Measurements from ENCODE around the gene MPO. TPM values are rescaled to one million over a fixed set of nuclear protein-coding genes. Genes with fewer than 3 reads are reported as not detected.

The MPO gene
- polyA plus RNA-seq, 2 of the 4 experiments (the other 2 are of a cell fraction) = not detected

DNA sequence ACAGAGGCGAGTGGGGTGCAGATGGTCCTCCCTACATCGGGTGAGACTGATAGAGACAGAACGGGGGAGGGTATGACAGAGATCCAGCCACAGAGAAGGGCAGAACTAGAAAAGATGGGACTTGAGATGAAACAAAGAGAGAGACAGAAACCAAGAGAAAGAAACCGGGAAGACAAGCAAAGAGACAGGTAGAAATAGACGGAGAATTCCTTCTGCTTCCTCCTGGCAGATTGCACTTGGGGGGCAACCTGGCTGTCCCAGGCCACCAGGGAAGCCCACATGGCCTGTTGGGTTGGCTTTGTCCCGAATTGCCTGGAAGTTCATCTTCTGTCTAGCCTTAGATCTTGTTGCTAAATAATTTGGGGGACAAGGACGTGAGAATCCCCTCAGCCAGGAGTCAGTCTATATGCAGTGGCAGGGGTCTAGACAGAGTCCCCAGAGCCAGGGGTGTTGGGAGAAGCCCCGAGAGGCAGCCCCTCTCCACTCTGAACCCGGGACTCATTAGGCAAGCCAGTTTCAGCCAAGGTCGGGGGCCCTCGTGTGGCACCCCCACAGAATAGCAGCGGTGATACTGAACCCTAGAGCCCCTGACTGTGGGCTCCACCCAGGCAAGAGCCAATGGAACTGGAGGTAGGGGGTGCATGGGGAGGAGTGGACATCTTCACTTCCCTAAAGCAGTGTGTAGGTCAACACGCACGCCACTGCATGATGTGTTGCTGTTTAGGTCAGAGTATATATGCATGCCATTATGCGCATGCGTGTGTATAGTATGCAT, 48.5 kb upstream of the MPO start:
- DNase-seq (ENCODE audit: low read depth in 1 of 2, low spot score in 1 of 2) = no peak
- peaks cover 9% of the 10 kb centered on the region for H3K4me1 ChIP-seq
- no peak for TF ChIP-seq EHMT2 (IDR thresholded peaks at IDR 0.05; ENCODE audit: low read depth)
- TF ChIP-seq SMC3 (IDR thresholded peaks at IDR 0.05) = peak; percentile 28; the same call in 1 of the 3 replicates
- TF ChIP-seq ESRRA (IDR thresholded peaks at IDR 0.05; ENCODE audit: borderline replicate concordance, low read length) = no peak
- TF ChIP-seq, protein P1, sequence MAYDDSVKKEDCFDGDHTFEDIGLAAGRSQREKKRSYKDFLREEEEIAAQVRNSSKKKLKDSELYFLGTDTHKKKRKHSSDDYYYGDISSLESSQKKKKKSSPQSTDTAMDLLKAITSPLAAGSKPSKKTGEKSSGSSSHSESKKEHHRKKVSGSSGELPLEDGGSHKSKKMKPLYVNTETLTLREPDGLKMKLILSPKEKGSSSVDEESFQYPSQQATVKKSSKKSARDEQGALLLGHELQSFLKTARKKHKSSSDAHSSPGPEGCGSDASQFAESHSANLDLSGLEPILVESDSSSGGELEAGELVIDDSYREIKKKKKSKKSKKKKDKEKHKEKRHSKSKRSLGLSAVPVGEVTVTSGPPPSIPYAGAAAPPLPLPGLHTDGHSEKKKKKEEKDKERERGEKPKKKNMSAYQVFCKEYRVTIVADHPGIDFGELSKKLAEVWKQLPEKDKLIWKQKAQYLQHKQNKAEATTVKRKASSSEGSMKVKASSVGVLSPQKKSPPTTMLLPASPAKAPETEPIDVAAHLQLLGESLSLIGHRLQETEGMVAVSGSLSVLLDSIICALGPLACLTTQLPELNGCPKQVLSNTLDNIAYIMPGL (CRISPR knock-in tag; IDR thresholded peaks at IDR 0.05; ENCODE audit: borderline replicate concordance) = no peak
- TF ChIP-seq KDM1A (IDR thresholded peaks at IDR 0.05; ENCODE audit: low read depth) = no peak
- TF ChIP-seq, protein P2, sequence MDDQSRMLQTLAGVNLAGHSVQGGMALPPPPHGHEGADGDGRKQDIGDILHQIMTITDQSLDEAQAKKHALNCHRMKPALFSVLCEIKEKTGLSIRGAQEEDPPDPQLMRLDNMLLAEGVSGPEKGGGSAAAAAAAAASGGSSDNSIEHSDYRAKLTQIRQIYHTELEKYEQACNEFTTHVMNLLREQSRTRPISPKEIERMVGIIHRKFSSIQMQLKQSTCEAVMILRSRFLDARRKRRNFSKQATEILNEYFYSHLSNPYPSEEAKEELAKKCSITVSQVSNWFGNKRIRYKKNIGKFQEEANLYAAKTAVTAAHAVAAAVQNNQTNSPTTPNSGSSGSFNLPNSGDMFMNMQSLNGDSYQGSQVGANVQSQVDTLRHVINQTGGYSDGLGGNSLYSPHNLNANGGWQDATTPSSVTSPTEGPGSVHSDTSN (IDR thresholded peaks at IDR 0.05) = no peak
- no peak for TF ChIP-seq TFCP2L1 (CRISPR knock-in tag; IDR thresholded peaks at IDR 0.05)
- TF ChIP-seq FOXS1 (CRISPR knock-in tag; IDR thresholded peaks at IDR 0.05) = no peak
- TF ChIP-seq RAD21 (conservative IDR thresholded peaks at IDR 0.05 in 1 of 2, IDR thresholded peaks at IDR 0.05 in 1 of 2) = peak in 1 of 2 experiments; percentile 14; a peak in 1 of 5 replicates
- TF ChIP-seq ATOH8 (CRISPR knock-in tag; IDR thresholded peaks at IDR 0.05; ENCODE audit: low read depth) = no peak
- TF ChIP-seq, protein P3, sequence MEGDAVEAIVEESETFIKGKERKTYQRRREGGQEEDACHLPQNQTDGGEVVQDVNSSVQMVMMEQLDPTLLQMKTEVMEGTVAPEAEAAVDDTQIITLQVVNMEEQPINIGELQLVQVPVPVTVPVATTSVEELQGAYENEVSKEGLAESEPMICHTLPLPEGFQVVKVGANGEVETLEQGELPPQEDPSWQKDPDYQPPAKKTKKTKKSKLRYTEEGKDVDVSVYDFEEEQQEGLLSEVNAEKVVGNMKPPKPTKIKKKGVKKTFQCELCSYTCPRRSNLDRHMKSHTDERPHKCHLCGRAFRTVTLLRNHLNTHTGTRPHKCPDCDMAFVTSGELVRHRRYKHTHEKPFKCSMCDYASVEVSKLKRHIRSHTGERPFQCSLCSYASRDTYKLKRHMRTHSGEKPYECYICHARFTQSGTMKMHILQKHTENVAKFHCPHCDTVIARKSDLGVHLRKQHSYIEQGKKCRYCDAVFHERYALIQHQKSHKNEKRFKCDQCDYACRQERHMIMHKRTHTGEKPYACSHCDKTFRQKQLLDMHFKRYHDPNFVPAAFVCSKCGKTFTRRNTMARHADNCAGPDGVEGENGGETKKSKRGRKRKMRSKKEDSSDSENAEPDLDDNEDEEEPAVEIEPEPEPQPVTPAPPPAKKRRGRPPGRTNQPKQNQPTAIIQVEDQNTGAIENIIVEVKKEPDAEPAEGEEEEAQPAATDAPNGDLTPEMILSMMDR (IDR thresholded peaks at IDR 0.05) = peak; percentile 36
- TF ChIP-seq CHD4 (IDR thresholded peaks at IDR 0.05; ENCODE audit: borderline replicate concordance) = no peak
- TF ChIP-seq HES2 (IDR thresholded peaks at IDR 0.05) = no peak
- no peak for TF ChIP-seq ELK1 (IDR thresholded peaks at IDR 0.05; ENCODE audit: low read depth, low read length)
- H3K4me3 ChIP-seq = no peak overlapping the region
- CTCF ChIA-PET = interaction anchor here (2.1 to 3.5 kb wide), 2 partner anchors 12 to 87 kb away, joined by 13 to 34 read pairs; partner anchors contain the start of gene RNF43
- POLR2A ChIA-PET = no interaction called here
- H3K27ac ChIP-seq = 0 out of 6 replicates have a peak overlapping the region, but pooled peaks of 1 of the 2 experiments have one; percentile 4
- no peak for FAIRE-seq
- ATAC-seq = peak; percentile 25 to 67; a peak in 4 of 6 replicates
- no peak overlapping the region for H3K4me2 ChIP-seq
- no peaks in the 10 kb centered on the region for H3K9me3 ChIP-seq
- 49% methylated on average over 16 of the region's 16 CpGs for WGBS (ENCODE audit: missing lambda C conversion rate)

Data from A549 (cell line).